GM12878 (cell line): ENCODE results near the gene PLEKHH2. TPM values are rescaled to one million over a fixed set of nuclear protein-coding genes. Genes with fewer than 3 reads are reported as not detected.

Experiments used
- ATAC-seq: fragments of 200-7000 bp; cut with Tn5 transposase; 3 replicates; pipeline ENCODE4 v1.9.1; 2020; ENCODE audit warnings: mild to moderate bottlenecking, moderate library complexity
- BruUV-seq: library from RNA; stranded (reverse); fragments of 400-500 nt; replicated peaks from 2 replicates; lab custom pipeline; 2021; lab: Mats Ljungman, UMichigan
- CTCF ChIA-PET: fragments of 300-600 bp; sonication (Branson Sonifier 250); formaldehyde crosslinking; extraction: SDS; loops from one replicate; lab custom pipeline; 2021; ENCODE audit warnings: inconsistent platforms; lab: Yijun Ruan, JAX
- POLR2A ChIA-PET: fragments of 350-600 bp; formaldehyde crosslinking; extraction: SDS; loops from one replicate; lab custom pipeline; 2021; ENCODE audit warnings: inconsistent platforms; lab: Charles Lee
- RAD21 ChIA-PET: fragments of 300-600 bp; sonication (Branson Sonifier 250); formaldehyde crosslinking; loops from one replicate; lab custom pipeline; 2023; ENCODE audit warnings: antibody characterized with exemption; ENCODE audit not compliant: unreplicated experiment; lab: Charles Lee
- SMC1A ChIA-PET: fragments of 300-600 bp; sonication (Branson Sonifier 250); formaldehyde crosslinking; loops from one replicate; lab custom pipeline; 2023; ENCODE audit not compliant: unreplicated experiment, uncharacterized antibody; lab: Charles Lee
- DNase-seq: peaks from one replicate; pipeline ENCODE4 v3.0.0-alpha.2; 2011; ENCODE audit warnings: low read depth, low spot score
- FAIRE-seq: peaks from 3 replicates; lab custom pipeline; 2011; peaks lifted over from hg19 to GRCh38; lab: Jason Lieb, UNC
- H2AFZ ChIP-seq: 2 replicates; pipeline ENCODE4 v1.6.0; 2011; ENCODE audit warnings: low read depth, low read length, control low read depth; ENCODE audit not compliant: control insufficient read depth
- H3K27ac ChIP-seq: 2 replicates; pipeline ENCODE4 v1.5.1; 2011; ENCODE audit warnings: control low read depth; ENCODE audit not compliant: control insufficient read depth, insufficient read depth
- H3K27me3 ChIP-seq, 2 experiments: replicated peaks in 1 of 2; 2 replicates each; pipeline versions ENCODE4 v1.6.0 to v1.6.1; 2011; ENCODE audit warnings: low read length in 1 of 2; ENCODE audit not compliant: control insufficient read depth in 2 of 2, insufficient read depth in 2 of 2
- H3K36me3 ChIP-seq, 2 experiments: 2 replicates each; pipeline ENCODE4 v1.5.1; 2011; ENCODE audit warnings: low read length in 1 of 2; ENCODE audit not compliant: control insufficient read depth in 2 of 2, insufficient read depth in 2 of 2
- H3K4me1 ChIP-seq: 2 replicates; pipeline ENCODE4 v1.6.1; 2011; ENCODE audit warnings: mild to moderate bottlenecking, low read length, moderate library complexity, mixed read lengths; ENCODE audit not compliant: control insufficient read depth, insufficient read depth
- H3K4me2 ChIP-seq: 2 replicates; pipeline ENCODE4 v1.6.0; 2011; ENCODE audit warnings: control low read depth; ENCODE audit not compliant: control insufficient read depth, insufficient read depth
- H3K4me3 ChIP-seq: fragments of 200-600 bp; sonication (generic); 2 replicates; pipeline ENCODE4 v1.5.1; 2016
- H3K79me2 ChIP-seq: 2 replicates; pipeline ENCODE4 v1.6.0; 2011; ENCODE audit warnings: low read length; ENCODE audit not compliant: control insufficient read depth, insufficient read depth
- H3K9ac ChIP-seq: 2 replicates; pipeline ENCODE4 v1.8.0; 2011; ENCODE audit warnings: low read length, control low read depth, mixed read lengths; ENCODE audit not compliant: control insufficient read depth, insufficient read depth
- H3K9me3 ChIP-seq: replicated peaks from 3 replicates; pipeline ENCODE4 v1.5.1; 2011; ENCODE audit warnings: mild to moderate bottlenecking, low read length; ENCODE audit not compliant: control insufficient read depth, insufficient read depth
- H4K20me1 ChIP-seq: 2 replicates; pipeline ENCODE4 v1.6.0; 2011; ENCODE audit not compliant: control insufficient read depth, insufficient read depth
- BMI1 ChIP-seq: fragments of 450-650 bp; IDR thresholded peaks from 2 replicates; pipeline ENCODE4 v1.6.1; 2016; ENCODE audit warnings: mild to moderate bottlenecking, moderate library complexity, borderline replicate concordance
- E4F1 ChIP-seq: fragments of 450-650 bp; IDR thresholded peaks from 2 replicates; pipeline ENCODE4 v1.6.1; 2018; ENCODE audit warnings: borderline replicate concordance, mild to moderate bottlenecking; ENCODE audit not compliant: partially characterized antibody
- ETV6 ChIP-seq, 2 experiments: fragments of 450-650 bp in 1 of 2; IDR thresholded peaks in 1 of 2; conservative IDR thresholded peaks in 1 of 2; 2 replicates each; pipeline ENCODE4 v1.6.1; 2014; ENCODE audit warnings: antibody characterized with exemption in 1 of 2, borderline replicate concordance in 1 of 2, low read depth in 1 of 2, mild to moderate bottlenecking in 1 of 2, moderate library complexity in 1 of 2
- EZH2 ChIP-seq: IDR thresholded peaks from 2 replicates; pipeline ENCODE4 v1.6.1; 2012; ENCODE audit warnings: low read depth, mild to moderate bottlenecking, control low read depth, inconsistent platforms, low read length, borderline replicate concordance; ENCODE audit not compliant: control insufficient read depth
- HDAC6 ChIP-seq: fragments of 200-600 bp; sonication (generic); IDR thresholded peaks from one replicate; pipeline ENCODE4 v1.8.0; 2017; ENCODE audit warnings: antibody characterized with exemption; ENCODE audit not compliant: unreplicated experiment
- IKZF2 ChIP-seq, 2 experiments: fragments of 450-650 bp; IDR thresholded peaks; 2 replicates each; pipeline ENCODE4 v1.6.1; 2017; ENCODE audit warnings: mild to moderate bottlenecking in 2 of 2, moderate library complexity in 2 of 2
- KLF5 ChIP-seq: fragments of 450-650 bp; IDR thresholded peaks from 2 replicates; pipeline ENCODE4 v1.6.1; 2014; ENCODE audit warnings: mild to moderate bottlenecking; ENCODE audit not compliant: partially characterized antibody
- MYC ChIP-seq: IDR thresholded peaks from 2 replicates; pipeline ENCODE4 v1.6.1; 2011; ENCODE audit warnings: mild to moderate bottlenecking, low read length, moderate library complexity, inconsistent platforms; ENCODE audit not compliant: insufficient read depth, insufficient replicate concordance, insufficient read length, severe bottlenecking
- NFXL1 ChIP-seq: fragments of 450-650 bp; IDR thresholded peaks from 2 replicates; pipeline ENCODE4 v1.6.1; 2017; ENCODE audit warnings: antibody characterized with exemption, mild to moderate bottlenecking, borderline replicate concordance
- NR2F1 ChIP-seq: fragments of 450-650 bp; conservative IDR thresholded peaks from 2 replicates; pipeline ENCODE4 v1.6.1; 2017; ENCODE audit warnings: mild to moderate bottlenecking
- RFX5 ChIP-seq: IDR thresholded peaks from 2 replicates; pipeline ENCODE4 v1.6.1; 2011; ENCODE audit warnings: low read depth, low read length, improper control_type of control experiment
- TCF12 ChIP-seq: IDR thresholded peaks from 2 replicates; pipeline ENCODE4 v1.6.1; 2011; ENCODE audit warnings: low read depth, mild to moderate bottlenecking, low read length
- TCF3 ChIP-seq: IDR thresholded peaks from 2 replicates; pipeline ENCODE4 v1.6.1; 2012; ENCODE audit warnings: low read depth, mild to moderate bottlenecking, low read length, borderline replicate concordance; ENCODE audit not compliant: insufficient read depth
- ZSCAN29 ChIP-seq: fragments of 450-650 bp; IDR thresholded peaks from 2 replicates; pipeline ENCODE4 v1.6.1; 2017; ENCODE audit warnings: mild to moderate bottlenecking, moderate library complexity
- in situ Hi-C: fragments of 300-500 bp; cut with MboI; formaldehyde crosslinking; loops from 9 replicates; pipeline ENCODE4 v1.14.3; 2018; ENCODE audit warnings: mixed read lengths
- intact Hi-C: fragments of 100-400 bp; cut with micrococcal nuclease; formaldehyde crosslinking; loops from one replicate; pipeline ENCODE4 v1.14.2; 2022; ENCODE audit not compliant: unreplicated experiment
- polyA plus RNA-seq, 11 experiments: library from polyadenylated mRNA; depleted of rRNA in 4 of 11; unstranded in 6 of 11; stranded (reverse) in 5 of 11; fragments of >200 nt; fragmentation: Nextera tagmentation in 4 of 11; fragmentation: Illumina TruSeq in 1 of 11; extraction: Ambion mirVana in 4 of 11; extraction: Trizol in 1 of 11; gene quantifications; 1 replicate in 1 of 11; 2 replicates in 10 of 11; pipeline versions ENCODE4 v1.2.1 to v1.2.3, GENCODE V29; 2011 to 2016; ENCODE audit warnings: inconsistent platforms in 2 of 11, missing spikeins in 2 of 11, low read depth in 1 of 11
- total RNA-seq, 4 experiments: library from RNA; depleted of rRNA in 3 of 4; stranded (reverse); fragments of >200 nt in 3 of 4; fragmentation: Illumina TruSeq in 1 of 4; extraction: Trizol in 1 of 4; gene quantifications; 2 replicates each; pipeline versions ENCODE4 v1.2.1 to v1.2.3, GENCODE V29; 2013 to 2021
- TF ChIP-seq, protein P1 (sequence below): fragments of 450-650 bp; IDR thresholded peaks from 2 replicates; pipeline ENCODE4 v1.6.1; 2014; ENCODE audit warnings: mild to moderate bottlenecking
- TF ChIP-seq, protein P2 (sequence below): fragments of 450-650 bp; IDR thresholded peaks from 2 replicates; pipeline ENCODE4 v1.6.1; 2017; ENCODE audit warnings: antibody characterized with exemption, mild to moderate bottlenecking, moderate library complexity

The PLEKHH2 gene
- total and polyA plus RNA-seq, 10 of the 15 experiments (the other 5 are each of a cell fraction or from before 2014, with no cell fraction given) = not detected

DNA sequence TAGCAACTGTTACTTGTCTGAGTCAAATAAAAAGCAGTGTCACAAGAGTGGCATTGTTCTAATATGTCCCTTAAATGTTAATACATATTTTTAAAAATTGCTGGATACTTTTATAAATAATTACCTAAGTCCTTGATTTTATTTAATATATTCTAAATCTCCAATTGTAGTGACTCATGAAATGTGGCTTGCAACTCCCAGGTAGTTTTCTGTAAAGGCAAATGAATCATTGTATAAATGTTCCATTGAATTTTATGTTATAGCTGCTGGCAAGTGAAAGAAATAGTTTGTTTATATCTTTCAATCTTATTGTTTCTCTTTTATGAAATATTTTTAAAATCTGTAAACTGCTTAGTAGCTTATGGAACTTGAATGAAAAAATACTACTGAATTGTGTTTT lies 71.8 kb downstream of the PLEKHH2 start:
- CTCF ChIA-PET = no interaction called here
- Histone ChIP-seq H3K36me3 (no peaks in the 10 kb centered on the region), H3K4me3 (no peak overlapping the region), H3K27me3 (no peaks in the 10 kb centered on the region), H3K79me2 (no peaks in the 10 kb centered on the region), H3K4me2 (no peak overlapping the region), H3K9me3 (no peaks in the 10 kb centered on the region), H3K27ac (no peak overlapping the region), H2AFZ (no peak overlapping the region), H3K9ac (no peak overlapping the region), H4K20me1 (no peaks in the 10 kb centered on the region), H3K4me1 (no peaks in the 10 kb centered on the region)
- no peak for ATAC-seq
- FAIRE-seq = no peak
- RAD21 ChIA-PET = no interaction called here
- no peak for DNase-seq
- SMC1A ChIA-PET = no interaction called here
- intact Hi-C loops = no loop called here
- POLR2A ChIA-PET = no interaction called here
- in situ Hi-C loops = no loop called here
- BruUV-seq = no TSS peak
- no peak for TF ChIP-seq RFX5
- TF ChIP-seq ETV6 (conservative IDR thresholded peaks at IDR 0.05 in 1 of 2, IDR thresholded peaks at IDR 0.05 in 1 of 2; ENCODE audit: borderline replicate concordance in 1 of 2, low read depth in 1 of 2) = no peak
- TF ChIP-seq IKZF2 (IDR thresholded peaks at IDR 0.05) = no peak
- TF ChIP-seq E4F1 = no peak
- no peak for TF ChIP-seq EZH2
- no peak for TF ChIP-seq MYC
- TF ChIP-seq, protein P1, sequence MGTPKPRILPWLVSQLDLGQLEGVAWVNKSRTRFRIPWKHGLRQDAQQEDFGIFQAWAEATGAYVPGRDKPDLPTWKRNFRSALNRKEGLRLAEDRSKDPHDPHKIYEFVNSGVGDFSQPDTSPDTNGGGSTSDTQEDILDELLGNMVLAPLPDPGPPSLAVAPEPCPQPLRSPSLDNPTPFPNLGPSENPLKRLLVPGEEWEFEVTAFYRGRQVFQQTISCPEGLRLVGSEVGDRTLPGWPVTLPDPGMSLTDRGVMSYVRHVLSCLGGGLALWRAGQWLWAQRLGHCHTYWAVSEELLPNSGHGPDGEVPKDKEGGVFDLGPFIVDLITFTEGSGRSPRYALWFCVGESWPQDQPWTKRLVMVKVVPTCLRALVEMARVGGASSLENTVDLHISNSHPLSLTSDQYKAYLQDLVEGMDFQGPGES = no peak
- TF ChIP-seq TCF3 = no peak
- no peak for TF ChIP-seq TCF12
- TF ChIP-seq HDAC6 = no peak
- TF ChIP-seq, protein P2, sequence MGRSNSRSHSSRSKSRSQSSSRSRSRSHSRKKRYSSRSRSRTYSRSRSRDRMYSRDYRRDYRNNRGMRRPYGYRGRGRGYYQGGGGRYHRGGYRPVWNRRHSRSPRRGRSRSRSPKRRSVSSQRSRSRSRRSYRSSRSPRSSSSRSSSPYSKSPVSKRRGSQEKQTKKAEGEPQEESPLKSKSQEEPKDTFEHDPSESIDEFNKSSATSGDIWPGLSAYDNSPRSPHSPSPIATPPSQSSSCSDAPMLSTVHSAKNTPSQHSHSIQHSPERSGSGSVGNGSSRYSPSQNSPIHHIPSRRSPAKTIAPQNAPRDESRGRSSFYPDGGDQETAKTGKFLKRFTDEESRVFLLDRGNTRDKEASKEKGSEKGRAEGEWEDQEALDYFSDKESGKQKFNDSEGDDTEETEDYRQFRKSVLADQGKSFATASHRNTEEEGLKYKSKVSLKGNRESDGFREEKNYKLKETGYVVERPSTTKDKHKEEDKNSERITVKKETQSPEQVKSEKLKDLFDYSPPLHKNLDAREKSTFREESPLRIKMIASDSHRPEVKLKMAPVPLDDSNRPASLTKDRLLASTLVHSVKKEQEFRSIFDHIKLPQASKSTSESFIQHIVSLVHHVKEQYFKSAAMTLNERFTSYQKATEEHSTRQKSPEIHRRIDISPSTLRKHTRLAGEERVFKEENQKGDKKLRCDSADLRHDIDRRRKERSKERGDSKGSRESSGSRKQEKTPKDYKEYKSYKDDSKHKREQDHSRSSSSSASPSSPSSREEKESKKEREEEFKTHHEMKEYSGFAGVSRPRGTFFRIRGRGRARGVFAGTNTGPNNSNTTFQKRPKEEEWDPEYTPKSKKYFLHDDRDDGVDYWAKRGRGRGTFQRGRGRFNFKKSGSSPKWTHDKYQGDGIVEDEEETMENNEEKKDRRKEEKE = no peak
- TF ChIP-seq NFXL1 = no peak
- no peak for TF ChIP-seq BMI1
- no peak for TF ChIP-seq ZSCAN29
- TF ChIP-seq KLF5 = no peak
- no peak for TF ChIP-seq NR2F1
